Activated naive CD8-positive, alpha-beta T cell treated with anti-CD3 and anti-CD28 coated beads, Interleukin-2, amount 50 U/mL, for 16 hours (primary cell): Measurements from ENCODE around the gene MPND.

ENCODE experiments used
- DNase-seq: peaks from one replicate; pipeline ENCODE4 v3.0.0-alpha.2; 2020; ENCODE audit warnings: low read depth, low spot score

MPND gene

DNA sequence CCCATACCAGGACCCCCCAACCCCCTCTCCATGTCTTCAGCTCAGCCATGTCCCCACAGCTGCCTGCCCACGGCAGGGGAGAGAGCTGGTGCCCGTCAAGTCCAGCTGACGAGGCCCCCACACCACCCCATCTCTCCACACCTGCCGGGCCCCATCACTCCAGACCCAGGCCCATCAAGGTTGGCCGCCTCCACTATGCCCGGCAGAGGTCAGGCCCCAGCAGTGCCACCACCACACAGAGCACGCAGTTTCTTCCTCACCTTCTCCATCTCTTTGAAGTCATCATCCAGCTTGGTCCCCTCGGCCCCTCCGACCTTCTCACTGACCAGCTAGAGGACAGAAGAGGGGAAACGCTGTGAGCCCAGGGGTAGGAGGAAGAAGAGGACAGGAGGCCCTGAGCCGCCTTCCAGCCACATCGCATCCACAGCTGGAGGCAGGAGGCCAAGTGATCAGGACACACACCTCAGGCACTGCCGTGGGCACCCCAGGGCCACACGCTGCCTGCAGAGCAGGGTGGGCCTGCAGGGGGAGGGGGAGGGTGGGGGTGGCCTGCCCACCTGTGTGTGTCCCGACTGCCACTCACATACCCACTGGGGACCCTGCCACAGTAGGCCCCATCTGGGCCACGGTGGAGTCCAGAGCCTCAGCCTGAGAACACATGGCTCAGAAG is 23.4 kb downstream of the MPND start:
- no peak for DNase-seq

DNA sequence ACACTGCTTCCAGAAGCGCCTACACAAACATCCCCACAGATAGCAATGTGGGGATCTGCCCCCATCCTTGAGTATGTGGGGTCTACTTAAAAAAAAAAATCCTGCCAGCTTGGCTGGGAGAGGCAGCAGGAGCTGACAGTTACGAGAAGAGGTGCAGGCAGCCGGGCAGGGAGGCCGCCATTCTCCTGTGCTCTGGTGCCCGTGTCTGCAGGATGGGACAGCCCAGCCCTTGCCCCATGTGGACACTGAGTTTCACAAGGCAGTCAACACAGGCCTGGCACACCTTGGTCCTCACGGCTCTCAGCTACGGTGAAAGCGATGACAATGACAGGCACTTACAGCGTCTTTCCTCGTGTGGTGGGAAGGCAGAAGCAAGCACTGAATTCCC is 24.0 kb downstream of the MPND start:
- no peak for DNase-seq

DNA sequence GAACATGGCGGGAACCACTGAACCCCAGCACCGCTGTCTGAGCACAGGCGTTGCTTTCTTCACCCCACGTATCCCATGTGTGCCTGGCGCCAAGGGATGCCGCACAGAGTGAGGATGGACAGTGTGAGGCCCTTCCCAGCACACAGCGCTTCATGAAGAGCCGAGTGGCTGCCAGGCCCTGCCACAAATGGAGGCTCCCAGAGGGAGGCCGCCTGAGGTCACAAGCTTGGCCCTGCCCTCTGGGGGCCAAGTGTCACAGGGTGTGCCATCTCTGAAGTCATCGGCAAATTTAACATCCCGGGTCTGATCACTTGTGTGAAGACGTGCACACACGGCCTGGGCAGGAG is 24.4 kb downstream of the MPND start:
- DNase-seq = no peak

DNA sequence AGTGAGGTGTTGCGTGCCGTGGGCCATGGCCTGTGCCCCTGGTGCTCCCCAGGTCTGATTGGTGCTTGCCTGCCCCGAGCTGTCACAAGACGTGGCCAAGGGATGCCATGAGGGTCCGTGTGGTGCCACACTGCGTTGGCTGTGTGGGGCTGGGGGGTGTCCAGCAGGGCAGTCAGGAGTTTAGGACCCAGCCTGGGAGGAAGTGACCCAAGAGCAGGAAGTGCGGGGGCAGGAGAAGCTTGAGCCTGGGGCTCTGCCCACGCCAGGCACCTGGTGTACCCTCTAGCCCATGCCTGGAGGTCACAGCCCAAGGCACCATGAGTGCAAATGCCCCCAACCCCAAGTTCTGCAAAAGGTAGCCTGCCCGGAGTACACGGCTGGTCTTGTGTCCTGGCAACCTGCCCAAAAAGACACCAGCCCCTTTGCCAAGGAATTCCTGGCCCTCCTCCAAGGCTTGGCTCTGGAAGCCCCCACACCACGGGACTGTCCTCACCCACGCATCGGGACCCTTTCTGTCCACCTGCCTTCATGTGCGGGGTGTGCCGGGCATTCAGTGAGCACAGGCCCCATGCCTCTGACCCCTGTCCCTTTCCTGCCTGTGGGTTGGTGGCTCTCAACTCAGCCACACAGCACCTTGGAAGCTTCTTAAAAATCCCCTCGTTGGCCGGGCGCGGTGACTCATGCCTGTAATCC is 24.9 kb downstream of the MPND start:
- DNase-seq = no peak

DNA sequence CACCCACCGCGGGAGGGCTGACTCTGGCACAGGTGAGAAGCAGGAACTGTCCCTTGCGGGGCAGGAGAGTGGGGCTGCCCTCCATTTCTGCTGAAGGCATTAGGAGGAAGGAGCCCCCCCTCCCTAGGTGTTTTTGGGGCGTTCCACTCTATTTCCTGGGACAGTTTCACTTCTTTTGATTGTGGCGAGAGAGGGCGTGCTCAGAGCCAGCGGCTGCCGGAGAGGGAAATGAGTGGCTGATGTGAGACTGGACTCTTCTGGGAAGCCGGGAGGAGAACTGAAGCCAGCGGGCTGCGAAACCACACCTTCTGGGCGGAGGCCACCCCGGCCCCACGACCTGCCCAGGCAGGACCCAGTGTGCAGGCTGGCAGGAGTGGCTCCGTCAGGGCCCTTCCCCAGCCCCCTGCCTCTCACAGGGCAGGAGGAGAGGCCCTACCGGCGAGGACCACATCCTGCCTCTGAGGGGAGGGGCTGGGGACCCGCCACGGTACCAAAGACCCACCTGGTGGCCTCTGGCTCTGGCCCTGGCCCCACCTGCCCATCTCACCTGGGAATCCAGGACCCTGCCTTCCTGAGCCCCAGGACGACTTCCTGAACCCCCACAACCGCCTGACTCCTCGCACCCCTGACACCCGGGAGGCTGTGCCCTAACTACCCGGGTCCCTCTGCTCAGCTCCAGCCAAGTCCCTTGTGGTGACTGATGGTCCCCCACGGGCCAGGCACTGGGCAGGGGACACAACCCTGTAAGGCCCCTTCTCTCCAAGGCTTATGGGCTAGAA is 25.9 kb downstream of the MPND start:
- peak; percentile 17 for DNase-seq

DNA sequence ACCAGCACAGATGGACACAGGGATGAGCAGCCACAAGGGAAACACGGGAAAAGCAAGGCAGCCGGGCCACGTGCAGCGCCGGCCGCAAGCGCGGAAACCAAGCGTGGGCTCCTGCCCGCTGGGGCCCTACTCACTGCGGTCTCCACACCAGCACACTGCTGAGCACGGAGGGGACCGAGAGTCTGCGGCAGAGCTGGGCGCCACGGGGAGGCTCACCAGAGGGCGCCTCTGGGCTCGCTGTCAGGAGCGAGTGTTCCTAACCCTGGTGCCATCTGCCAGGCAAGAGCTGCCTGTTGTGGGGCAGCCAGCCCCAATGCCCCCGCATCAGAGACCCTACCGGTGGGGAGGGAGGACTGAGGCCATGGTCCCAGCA is 26.5 kb downstream of the MPND start:
- peak; percentile 43 for DNase-seq

DNA sequence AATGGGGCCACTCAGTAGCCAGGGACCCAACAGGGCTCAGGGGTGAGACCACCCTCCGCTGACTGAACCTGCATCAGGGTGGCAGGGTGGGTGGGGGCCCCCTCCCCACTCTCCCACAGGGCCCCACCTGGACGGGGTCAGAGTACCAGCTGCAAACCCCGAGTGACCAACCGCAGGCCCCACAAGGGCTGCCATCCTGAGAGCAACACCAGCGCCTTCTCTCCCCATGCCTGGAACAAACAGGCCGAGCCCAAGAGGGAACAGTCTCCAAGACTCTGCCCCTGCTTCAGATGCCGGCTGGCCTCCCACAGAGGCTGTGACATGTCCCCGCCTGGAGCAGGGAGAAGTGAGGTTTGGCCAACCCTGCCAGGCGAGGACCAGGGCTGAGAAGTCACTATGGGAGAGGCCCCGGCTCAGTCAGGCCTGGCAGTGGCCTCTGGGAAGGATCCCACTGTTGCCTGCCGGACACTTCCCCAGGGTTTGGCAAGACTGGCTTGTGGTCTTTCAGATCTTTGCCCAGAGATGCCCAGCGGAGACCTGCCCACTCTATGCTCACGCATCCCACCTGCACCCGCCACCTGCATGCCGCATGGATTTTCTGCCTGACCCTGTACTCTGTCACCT is 27.2 kb downstream of the MPND start:
- no peak for DNase-seq

DNA sequence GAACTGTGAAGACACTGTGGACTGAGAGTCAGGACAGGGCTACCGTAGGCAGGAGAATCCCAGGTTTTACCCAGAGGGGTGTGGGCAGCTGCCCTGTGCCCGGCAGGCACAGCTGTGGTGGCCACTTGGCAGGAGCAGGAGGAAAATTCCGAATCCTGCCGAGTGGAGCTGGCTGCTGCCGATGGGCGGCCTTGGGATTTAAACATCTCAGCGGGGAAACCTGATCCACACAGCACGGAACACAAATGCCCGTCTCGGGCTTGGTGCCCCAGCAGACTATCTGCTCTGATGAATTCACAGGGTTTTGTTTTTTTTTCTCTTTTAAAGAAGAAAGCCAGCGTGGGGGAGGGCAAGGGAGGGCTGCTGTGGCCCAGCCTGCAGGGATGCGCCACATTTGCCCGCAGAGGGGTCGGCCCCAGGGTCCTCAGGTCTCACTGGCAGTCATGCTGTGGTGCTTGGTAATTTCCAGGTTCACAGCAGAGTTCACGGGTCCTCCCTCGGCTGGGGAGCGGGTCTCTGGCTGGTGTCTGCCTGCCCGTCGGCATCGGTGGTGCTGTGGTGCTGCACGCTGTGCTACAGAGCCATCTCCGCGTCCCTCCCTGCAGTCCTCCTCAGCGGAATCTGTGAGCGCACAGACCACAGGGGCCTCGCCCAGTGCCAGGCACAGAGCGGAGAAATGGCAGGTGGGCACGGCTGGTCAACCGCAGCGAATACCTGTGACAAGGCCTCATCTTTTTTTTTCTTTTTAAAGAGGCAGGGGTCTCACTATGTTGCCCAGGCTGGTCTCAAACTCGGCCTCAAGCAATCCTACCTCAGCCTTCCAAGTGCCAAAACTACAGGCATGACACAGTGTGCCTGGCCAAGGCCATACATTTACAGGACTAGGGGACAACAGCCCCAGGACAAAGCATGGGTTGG is 28.1 kb downstream of the MPND start:
- no peak for DNase-seq

DNA sequence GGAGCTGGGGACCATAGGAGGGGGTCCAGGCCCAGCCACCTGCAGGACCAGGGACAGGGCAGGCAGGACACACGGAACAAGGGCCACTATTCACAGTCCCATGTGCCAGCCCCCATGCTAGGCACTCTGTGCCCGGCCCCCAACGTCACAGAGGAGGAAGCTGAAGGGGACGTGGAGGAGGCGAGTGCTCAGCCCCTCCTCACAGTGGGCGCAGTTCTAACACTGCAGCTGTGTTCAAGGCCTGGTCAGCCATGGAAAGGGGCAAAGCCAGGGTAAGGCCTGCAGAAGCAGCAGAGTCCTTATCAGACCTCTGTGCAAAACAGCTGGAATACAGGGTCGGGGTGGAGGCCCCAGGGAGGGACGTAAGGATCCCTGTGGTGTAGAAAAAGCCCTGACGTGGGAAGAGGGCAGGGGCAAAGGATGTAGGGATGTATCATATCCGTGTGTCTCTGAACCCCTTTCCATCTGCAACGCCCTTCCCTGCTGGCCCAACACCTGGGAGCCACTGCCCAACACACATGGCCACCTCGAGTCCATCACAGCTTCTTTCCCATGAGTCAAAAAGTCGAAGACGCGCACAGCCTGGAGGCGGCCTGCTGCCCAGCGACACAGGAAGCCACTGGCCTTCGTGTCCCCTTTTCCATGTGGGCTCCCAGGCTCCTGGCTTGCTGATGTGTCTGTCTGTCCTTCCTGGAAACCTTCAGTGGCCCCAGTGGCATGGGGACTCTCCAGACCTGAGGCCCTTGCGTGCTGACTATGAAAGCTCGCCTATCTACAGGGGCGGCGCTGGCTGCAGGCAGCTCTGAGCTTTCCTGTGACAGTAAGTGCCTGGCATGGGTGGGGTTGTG is 29.0 kb downstream of the MPND start:
- no peak for DNase-seq

DNA sequence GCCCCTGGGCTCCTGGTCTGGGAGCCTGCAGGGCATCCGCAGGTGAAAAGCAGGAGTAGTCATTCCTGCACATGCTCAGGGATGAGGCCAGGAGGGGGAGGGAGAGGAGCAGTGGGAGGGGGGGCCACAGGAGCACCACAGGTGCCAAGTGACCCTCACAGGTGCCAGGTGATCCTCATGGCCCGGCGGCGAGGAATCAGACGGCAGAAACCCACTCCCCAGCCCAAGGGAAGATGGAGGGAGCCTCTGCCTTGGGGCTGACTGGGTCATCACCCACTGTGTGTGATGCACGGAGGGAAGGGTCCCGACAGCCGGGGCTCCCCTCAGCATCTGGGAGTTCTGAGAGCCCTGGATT is 29.6 kb downstream of the MPND start:
- no peak for DNase-seq

DNA sequence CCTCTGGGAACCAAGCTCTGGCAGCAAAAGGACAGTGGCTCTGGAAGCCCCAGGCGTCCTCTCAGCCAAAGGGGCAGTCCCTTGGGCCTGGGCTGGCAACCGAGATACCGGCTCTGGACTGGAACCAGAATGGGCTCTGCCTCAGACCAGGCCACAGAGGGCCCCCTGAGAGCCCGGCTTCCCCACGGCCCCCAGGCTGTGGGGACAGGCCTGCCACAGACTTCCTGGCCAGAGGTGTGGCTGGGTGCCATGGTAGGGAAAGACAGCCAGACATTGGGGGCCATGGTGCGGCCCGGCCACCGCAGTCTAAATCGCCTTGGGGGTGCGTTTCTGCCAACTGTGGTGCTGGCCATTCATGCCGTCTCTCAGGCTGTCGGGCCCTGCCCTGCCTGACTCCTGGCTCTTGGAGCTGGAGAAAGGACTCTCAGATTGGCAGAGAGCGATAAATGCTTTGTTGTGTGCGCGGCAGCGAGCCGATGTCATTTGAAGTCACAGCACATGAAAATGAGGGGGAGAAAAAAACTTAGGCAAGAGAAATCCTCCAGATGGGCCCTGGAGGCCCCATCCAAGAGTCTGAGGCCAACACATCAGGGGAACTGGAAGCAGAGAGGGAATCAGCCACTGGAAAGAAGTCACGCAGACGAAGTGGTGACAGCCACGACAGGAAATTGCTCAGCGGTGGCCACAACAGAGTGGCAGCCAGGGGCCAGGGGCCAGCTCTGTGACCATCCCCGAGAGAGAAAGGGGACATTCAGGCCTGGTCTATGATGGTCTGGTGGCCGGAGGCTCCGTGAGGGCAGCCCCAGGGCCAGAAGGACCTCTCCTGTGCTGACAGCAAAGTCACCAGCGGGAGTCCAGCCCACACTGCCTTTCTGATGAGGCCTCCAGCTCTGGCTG is 30.5 kb downstream of the MPND start:
- no peak for DNase-seq

DNA sequence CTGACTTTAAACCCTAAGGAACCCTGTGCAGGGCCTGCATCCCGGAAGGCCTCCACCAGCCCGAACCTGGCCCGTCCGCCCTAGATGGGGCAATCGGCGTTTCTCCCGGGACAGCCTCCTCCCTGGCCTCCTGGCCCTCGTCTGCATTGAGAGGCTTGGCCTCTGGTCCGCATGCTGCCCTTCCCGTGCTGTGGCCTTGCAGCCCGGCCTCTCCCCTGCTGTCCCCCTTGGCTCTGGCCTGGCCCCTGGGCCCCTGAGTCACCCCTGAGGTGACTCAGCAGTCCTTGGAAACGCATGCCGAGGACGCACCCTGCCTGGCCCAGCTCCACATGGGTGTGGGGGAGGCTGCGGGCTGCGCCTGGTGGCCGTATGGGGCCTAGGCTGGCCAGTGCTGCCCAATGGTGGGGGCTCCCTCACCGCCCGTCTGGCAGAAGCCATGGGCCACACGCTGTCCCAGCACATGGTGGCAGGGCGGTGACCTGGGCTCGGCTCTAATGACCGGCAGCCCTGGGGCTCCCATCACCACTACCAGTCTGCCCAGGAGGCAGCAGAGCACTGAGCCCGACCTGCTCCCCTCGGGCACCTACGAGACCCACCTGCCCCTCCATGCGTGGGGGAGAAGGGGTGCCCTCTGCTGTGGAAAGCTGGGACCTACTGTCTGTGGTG is 31.3 kb downstream of the MPND start:
- no peak for DNase-seq

DNA sequence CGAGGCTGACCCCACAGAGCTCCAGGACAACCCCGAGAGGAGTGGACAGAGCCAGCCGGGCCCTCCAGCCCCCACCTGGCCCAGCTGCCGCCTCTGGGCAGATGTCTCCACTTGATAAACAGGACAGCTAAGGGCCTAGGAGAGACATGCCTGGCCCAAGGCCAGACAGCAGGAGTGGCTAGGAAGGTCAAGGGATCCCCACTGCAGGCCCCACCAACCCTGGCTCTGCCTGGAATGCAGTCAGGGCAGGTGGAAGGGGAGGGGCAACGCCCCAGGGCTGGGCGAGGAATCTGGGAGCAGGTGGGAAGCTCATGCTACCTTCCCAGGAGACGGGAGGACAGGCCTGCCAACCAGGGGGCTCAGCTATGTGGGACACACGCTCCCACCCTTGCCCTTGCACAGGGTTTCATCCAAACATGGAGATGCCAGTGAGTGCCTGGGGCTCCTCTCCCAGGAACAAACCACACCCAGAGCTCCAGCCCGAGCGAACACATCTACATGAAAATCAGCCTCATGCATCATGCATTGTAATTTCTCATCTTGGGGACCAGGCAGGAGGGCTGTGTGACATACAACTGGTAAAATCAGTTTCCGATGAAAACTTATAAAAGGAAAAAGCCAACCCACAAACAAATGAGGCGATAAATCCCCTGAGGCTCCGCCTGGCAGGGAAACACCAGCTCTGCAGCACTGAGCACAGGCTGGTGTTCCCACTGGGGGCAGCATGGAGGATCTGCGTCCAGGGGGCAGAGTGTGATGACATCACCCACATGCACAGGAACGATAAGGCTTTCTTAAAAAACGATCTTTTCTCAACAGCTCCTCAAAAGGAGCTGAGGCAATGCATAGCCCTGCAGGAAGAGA is 32.0 kb downstream of the MPND start:
- DNase-seq = no peak

DNA sequence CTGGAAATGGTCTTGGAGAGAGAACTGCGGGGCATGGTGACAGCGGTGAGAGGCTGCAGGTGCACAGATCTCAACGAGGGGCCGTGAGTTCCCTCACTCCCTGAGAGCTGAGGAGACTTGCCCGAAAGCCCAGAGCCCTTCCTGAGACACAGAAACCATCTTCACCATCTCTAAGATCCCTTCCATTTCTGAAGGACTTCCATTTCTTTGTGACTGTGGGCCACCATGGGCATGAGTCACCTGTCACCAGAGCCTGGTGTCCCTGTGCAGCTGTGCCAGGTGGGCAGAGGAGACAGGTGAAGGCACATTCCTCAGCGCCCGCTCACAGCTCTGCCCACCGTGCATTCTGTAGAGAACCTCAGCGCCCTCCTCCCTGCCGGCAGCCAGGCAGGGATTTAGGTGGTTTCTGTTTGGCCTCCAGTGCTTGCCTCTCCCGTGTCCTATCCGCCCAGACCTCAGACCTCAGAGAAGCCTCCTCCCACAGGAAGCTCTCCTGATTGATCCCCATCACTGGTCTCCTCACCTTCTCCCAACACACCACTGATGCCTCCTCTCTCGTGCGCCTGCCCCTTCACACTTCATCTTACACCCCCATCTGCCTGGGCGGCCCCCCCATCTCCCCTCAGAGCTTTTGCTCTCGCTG is 32.8 kb downstream of the MPND start:
- no peak for DNase-seq

DNA sequence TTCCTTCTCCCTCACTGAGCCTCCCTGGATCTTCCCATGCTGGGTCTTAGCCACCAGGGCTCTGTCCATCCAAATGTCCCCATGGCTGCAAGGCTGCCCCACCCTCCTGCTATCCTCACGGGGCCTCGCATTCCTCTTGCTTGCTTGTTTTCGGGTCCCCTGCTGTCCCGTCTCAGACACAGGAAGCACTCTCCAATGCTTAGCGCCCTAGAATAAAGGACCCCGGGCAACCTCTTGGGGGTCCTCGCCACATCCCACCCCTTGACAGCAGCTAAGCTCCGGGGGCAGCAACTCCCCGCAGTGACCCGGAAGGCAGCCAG is 33.3 kb downstream of the MPND start:
- no peak for DNase-seq

DNA sequence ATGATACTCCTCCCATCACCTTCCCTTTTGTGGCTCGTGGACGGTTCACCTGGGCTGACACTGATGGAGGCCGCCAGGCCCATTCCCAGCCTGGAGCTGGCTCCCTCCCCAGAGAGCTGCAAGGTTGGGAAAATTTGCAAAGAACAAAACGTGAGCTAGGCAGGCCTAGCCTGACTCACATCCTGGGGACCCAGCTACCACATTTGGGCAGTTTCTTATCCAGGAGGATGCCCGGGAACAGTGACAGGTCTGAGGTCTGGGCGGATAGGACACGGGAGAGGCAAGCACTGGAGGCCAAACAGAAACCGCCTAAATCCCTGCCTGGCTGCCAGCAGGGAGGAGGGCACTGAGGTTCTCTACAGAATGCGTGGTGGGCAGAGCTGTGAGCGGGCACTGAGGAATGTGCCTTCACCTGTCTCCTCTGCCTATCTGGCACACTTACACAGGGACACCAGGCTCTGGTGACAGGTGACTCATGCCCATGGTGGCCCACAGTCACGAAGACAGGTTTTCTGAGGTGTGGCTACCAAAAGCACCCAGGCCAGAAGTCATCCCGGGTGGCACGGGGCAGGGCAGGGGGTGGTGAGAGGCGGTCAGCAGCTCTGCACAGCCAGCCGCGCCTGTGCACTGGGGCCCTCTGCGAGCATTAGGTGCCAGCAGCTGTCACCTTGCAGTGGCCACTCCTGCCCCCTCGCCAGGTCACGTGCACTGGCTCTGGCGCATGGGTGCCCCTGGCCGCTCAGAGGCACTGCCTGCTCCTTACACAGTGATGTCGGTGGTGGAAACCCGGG is 33.8 kb downstream of the MPND start:
- no peak for DNase-seq

DNA sequence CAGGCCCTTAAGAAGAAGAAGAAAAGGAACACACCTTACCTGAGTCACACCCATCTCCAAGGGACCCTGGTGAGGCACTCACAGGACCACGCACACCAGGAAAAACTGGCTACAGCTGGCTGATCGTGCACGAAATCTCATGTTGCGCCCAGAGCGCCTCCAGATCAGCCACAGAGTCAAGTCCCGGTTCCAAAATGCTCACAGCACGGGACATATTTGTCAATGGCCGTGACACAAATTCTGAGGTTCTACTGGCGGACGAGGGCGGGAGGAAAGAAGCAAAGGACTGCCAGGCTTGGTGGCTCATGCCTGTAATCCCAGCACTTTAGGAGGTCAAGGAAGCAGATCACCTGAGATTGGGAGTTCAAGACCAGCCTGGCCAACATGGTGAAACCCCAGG is 35.5 kb downstream of the MPND start:
- no peak for DNase-seq
